Fibroblast of the conjunctiva (primary cell): ENCODE data around the gene LDLRAD4.

Source experiments
- DNase-seq: peaks from one replicate; pipeline ENCODE4 v3.0.0-alpha.2; 2010; ENCODE audit warnings: low read depth

Gene LDLRAD4

GRCh38 chr18:13550418-13551304 lies 332.1 kb downstream of the LDLRAD4 start:
- DNase-seq, result no peak

GRCh38 chr18:13551305-13551603 lies 332.7 kb downstream of the LDLRAD4 start:
- no peak for DNase-seq

GRCh38 chr18:13551841-13552733 lies 333.5 kb downstream of the LDLRAD4 start:
- DNase-seq, result no peak

- DNase-seq, result no peak
Observed at GRCh38 chr18:13553449-13553848, 334.9 kb downstream of the LDLRAD4 start.

- DNase-seq, result no peak
Observed at GRCh38 chr18:13555192-13555591, 336.6 kb downstream of the LDLRAD4 start.

GRCh38 chr18:13555865-13556264 lies 337.3 kb downstream of the LDLRAD4 start:
- DNase-seq, result no peak

GRCh38 chr18:13556502-13556901 lies 337.9 kb downstream of the LDLRAD4 start:
- no peak for DNase-seq

- peak; percentile 12 for DNase-seq
Observed at GRCh38 chr18:13558124-13558523, 339.6 kb downstream of the LDLRAD4 start.

- no peak for DNase-seq
Observed at GRCh38 chr18:13558790-13559189, 340.2 kb downstream of the LDLRAD4 start.

GRCh38 chr18:13559754-13560153 lies 341.2 kb downstream of the LDLRAD4 start:
- no peak for DNase-seq

GRCh38 chr18:13560306-13560705 lies 341.7 kb downstream of the LDLRAD4 start:
- DNase-seq, result no peak

- DNase-seq, result no peak
Observed at GRCh38 chr18:13562494-13563029, 344.0 kb downstream of the LDLRAD4 start.

GRCh38 chr18:13563390-13563805 lies 344.8 kb downstream of the LDLRAD4 start:
- no peak for DNase-seq

- DNase-seq, result no peak
Observed at GRCh38 chr18:13564579-13564978, 346.0 kb downstream of the LDLRAD4 start.

- DNase-seq, result no peak
Observed at GRCh38 chr18:13565228-13565627, 346.7 kb downstream of the LDLRAD4 start.

GRCh38 chr18:13566941-13567746 lies 348.6 kb downstream of the LDLRAD4 start:
- no peak for DNase-seq

- no peak for DNase-seq
Observed at GRCh38 chr18:13568443-13569392, 350.2 kb downstream of the LDLRAD4 start.

GRCh38 chr18:13570216-13570615 lies 351.7 kb downstream of the LDLRAD4 start:
- no peak for DNase-seq

GRCh38 chr18:13570856-13571495 lies 352.4 kb downstream of the LDLRAD4 start:
- DNase-seq, result no peak

GRCh38 chr18:13572148-13572547 lies 353.6 kb downstream of the LDLRAD4 start:
- no peak for DNase-seq
